A204.1 (cell line): ENCODE results near the gene LZTS2.

ENCODE experiments used
- FAIRE-seq: peaks from 2 replicates; lab custom pipeline; 2012; peaks lifted over from hg19 to GRCh38; lab: Jason Lieb, UNC

LZTS2 gene

DNA sequence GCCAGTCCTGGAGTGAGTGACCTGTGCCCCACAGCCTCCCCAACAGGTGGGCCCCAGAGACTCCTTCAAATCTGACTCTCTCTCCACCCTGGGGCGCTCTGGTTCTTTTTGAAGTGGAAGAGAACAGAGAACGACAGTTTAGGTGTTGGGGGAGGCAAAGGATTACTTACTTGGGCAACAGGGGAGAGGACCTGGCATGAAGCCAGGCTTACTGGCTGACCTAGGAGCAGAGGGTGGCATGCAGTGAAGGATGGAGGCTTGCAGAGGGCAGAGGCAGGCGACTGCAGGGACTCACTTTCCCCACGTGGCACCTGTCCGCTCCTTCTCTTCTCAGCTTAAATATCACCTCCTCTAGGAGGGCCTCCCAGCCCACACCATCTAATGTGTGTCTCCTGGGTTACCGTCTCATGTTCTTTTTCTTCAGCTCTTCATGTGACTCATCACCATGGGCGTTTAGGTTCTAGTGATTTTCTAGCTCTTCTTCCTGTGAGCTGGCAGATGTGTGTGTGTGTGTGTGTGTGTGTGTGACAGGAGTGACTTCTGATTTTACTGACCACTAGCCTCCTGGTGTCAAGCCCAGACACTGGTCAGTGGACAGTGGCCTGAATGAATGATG is 15.5 kb downstream of the LZTS2 start:
- no peak for FAIRE-seq

DNA sequence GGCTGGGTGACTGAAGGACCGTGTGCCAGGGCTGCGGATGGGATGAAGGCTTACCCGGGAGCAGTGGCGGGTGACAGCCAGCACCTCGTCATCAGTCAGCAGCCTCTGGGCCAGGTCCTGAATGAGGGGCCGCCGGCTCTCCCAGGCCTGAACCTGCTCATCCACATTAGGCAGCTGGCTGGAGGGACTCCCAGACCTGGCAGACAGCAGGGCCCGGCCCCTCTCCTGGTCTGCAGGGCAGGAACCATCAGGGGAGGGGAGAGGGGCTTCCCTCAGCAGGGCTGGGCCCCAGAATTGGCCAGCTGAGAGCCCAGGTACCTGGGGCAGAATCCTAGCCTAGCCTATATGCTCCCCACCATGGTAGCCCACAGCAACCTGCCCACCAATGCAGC is 16.0 kb downstream of the LZTS2 start:
- no peak for FAIRE-seq

DNA sequence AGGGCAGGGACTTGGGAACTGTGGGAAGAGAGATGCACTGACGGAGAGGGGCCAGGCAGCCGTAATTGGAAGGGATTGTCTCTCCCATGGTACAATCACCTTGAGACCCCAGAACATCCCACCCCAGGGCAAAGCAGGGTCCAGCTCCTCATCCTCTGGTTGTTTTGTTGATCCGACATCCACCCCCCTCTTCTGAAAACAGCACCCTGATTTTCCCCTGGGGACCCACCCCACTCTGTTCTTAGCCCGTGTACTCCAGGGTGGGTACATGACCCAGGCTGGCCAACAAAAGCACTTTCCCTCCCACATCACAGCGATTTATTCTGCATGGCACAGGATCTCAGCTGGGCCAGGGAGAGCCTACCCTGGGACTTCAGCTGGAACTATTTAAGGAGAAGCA is 17.2 kb downstream of the LZTS2 start:
- no peak for FAIRE-seq

DNA sequence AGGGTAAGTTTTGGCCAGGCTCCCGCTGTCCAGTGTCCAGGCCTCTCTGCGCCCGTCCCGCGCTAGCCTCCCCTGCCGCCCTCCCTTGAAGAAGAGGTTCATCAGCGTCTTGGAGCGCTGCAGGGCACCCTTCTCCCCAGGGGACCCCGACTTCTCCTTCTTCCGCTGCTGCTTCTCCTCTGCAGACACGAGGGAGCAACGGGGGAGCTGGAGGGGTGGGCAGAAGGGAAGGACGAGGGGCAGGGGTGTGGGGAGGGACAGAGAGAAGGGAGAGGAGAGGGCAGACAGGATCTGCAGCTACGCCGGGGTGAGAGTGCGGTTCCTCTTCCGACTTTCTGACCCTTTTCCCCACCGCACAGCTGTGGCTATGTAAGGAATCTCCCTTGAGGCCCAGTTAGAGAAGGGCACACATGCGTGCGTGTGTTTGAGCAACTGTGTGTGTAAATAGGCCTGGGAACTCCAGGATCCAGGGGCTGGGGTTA is 18.6 kb downstream of the LZTS2 start:
- no peak for FAIRE-seq

DNA sequence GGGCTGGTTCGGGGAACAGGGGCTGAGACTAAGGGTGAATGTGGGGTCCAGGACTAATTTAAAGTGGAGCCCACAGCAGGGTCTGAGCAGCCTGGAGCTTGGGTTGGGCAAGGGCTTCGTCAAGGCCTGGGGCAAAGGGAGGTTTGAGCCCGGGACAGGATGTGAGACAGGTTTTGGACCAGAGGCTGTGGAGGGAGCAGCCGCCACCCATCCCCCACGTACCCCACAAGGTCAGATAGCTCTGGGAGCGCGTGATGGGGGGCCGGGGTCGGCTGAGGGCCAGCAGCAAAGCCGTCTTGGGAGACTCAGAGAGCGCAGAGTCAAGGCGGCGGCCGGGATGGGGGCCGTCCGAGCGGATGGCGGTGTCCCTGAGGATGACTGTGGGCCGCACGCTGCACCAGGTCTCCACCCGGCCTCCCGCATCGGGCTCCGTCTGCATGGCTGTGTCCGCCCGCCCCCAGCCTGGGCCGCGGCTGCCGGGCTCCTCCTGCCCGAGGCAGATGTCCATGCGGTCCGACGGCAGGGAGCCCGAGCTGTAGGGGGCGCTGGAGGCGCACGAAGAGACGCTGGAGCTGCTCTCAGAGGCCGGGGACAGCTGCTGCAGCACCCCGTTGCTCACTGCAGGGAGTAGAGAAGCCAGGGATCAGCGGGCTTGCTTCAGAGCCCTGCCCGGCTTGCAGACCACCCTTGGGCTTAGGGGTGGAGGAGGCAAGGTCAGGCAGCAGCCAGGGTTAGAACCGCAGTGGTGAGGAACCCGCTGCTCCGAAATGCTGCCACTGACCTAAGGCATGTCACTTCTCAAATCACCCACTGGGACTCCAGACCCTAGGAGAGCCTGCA is 19.2 kb downstream of the LZTS2 start:
- FAIRE-seq: no peak

DNA sequence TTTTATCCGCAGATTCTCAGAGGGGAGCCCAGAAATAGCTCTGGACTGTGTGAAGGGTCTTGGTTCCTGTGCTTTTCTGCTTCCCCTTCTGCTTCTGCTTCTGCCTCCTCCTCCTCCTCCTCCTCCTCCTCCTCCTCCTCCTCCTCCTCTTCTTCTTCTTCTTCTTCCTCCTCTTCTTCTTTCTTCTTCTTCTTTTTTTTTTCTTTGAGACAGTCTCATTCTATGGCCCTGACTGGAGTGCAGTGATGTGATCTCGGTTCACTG is 19.8 kb downstream of the LZTS2 start:
- no peak for FAIRE-seq

DNA sequence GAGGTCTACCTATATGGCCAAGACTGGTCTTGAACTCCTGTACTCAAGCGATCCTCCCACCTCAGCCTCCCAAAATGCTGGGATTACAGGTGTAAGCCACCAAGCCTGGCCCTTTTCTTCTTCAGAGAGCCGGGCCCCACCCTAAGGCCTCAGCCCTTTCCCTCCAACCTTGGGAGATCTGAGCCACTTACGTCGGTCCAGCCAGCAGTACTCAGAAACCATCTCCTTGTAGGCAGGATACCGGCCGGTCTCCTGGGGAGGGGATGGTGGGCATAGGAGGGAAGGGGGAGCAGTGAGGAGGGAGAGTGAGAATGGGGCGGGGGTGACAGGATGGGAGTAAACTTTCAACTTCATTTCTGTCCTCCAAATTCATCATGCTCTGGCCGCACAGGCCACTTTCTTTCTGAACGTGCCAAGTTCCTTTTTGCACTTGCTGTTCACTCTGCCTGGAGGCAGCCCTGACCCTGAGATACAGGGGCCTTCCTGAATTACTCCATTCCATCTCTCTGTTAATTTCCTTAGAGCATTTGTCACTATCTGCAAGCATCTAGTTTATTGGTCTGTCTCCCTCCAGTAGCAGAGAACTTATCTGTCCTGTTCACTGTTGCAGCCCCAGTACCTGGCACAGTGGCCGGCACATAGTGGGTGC is 20.9 kb downstream of the LZTS2 start:
- no peak for FAIRE-seq

DNA sequence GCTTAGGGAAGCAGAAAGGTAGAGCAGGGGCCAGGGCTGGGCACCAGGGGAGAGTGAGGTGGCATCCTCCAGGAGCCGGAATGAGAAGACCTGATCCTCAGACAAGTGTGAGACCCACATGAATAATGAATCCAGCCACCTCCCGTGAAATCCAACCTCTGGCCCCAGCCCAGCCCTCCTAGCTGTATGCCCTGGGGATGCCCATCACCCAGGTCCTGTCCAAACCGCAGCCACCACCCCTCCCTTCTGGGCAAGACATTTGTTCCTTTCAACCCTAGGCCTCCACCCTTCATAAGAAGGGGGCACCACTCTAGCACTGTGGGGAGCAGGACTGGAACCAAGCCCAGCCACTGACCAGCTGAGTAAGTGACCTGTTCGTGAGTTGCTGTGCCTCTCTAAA is 21.6 kb downstream of the LZTS2 start:
- FAIRE-seq: no peak

DNA sequence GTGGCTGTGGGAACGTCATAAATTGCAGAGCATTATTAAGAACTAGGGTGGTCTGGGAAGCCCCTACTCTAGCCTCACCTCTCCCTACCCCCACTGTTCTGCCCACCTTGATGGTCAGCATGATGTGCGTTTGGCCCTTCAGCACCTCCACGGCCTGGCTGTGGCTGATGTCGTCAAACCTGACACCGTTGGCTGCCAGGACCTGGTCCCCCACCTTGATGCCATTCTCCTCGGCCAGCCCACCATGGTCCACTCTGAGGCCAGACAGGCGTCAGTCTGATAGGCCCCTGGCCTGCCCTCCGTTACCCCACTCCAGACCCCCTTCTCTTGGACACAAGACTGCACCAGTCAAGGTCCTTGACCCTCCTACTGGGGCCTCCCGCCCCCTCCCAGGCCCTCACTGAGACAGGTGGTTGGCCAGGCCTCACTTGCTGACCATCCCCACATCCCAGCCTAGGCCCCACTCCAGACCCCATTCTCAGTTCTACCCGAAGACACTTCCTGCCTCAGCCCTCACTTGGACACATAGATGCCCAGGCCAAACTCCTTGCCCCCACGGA is 22.2 kb downstream of the LZTS2 start:
- FAIRE-seq: no peak

DNA sequence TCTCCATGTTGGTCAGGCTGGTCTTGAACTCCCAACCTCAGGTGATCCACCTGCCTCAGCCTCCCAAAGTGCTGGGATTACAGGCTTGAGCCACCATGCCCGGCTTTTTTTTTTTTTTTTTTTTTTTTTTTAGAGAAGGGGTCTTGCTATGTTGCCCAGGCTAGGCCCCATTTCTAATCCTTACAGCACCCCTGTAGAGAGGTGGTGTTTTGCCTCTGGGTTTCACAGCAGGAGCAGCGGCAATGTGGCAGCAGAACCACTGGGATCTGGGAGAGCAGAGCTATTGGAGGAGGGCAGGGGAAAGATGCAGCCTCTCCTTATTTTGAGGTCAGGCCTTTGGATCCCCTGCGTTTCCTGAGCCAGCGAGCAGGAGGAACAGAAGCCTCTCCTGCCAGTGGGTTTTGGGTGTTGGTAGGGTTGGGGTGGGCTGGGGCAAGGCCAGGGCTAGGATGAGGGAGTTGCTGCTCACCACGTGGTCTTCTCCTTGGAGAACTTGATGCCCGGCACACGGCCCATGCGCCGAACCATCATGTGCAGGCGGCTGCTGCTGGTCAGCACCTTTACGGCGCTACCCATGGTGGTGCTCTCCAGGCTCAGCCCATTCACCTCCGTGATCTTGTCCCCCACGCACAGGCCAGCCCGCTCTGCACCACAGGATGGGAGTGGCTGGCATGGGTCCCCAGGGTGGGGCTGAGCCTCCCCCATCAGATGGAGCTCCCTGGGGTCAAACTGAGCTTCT is 23.5 kb downstream of the LZTS2 start:
- FAIRE-seq: no peak

DNA sequence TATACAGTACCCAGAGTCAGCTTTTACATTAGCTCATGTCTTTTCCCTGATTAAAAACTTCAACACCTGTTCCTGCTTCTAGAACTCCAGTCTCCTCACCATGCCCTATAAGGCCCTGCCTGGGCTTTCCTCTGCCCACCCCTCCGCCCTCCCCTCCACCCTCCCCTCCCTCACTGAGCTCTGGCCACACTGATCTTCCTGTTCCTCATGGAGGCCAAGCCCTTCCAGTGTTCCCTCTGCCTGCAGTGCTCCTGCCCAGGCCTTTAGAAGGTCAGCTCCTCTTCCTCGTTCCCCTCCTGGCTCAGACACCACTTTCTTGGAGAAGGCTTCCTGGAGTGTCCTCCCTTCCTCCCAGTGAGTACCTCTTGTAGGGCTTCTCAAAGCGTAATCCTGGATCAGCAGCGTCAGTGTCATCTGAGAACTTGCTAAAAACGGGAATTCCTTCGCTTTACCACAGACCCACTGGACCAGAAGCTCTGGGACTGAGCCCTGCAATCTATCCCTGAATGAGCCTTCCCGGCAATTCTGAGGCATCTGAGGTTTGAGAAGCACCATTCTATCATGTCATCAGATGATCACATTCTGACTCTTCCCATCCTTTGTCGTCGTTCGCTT is 27.6 kb downstream of the LZTS2 start:
- FAIRE-seq: no peak

DNA sequence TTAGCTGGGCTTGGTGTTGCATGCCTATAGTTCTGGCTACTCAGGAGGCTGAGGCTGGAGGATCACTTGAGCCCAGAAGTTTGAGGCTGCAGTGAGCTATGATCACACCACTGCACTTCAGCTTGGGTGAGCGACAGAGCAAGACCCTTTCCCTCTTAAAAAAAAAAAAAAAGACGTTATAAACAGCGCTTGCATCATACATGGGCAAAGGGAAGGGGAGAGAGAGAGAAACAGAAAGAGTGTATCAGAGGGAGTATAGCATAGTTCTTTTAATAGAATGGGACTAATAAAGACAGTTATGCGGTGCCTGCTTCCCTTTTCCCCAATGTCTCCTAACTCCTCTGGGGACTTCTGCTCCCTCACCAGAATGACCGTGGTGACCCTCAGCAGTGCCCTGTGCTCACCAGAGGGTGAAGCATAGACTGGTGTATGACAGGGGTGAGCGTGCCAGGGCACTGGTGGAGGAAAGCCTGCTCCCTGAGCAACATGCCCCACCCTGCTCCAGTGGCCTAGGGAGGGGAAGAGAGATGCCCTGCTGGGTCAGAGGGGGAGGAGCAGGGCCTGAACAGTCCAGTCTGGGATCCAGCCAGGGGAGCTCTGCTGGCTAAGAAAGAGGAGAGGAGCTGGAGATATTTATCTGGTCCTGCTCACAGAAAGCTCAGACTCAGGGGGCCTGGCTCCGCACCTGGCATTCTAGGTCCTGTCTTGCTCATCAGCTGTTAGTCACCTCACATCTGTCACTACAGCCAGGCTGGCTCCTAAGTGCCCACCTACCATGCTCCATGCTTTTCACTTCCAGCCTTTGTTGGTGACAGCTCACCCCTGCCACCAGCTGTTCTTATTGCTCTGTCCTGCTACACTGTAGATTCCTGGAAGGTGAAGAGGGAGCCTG is 29.1 kb downstream of the LZTS2 start:
- FAIRE-seq: no peak

DNA sequence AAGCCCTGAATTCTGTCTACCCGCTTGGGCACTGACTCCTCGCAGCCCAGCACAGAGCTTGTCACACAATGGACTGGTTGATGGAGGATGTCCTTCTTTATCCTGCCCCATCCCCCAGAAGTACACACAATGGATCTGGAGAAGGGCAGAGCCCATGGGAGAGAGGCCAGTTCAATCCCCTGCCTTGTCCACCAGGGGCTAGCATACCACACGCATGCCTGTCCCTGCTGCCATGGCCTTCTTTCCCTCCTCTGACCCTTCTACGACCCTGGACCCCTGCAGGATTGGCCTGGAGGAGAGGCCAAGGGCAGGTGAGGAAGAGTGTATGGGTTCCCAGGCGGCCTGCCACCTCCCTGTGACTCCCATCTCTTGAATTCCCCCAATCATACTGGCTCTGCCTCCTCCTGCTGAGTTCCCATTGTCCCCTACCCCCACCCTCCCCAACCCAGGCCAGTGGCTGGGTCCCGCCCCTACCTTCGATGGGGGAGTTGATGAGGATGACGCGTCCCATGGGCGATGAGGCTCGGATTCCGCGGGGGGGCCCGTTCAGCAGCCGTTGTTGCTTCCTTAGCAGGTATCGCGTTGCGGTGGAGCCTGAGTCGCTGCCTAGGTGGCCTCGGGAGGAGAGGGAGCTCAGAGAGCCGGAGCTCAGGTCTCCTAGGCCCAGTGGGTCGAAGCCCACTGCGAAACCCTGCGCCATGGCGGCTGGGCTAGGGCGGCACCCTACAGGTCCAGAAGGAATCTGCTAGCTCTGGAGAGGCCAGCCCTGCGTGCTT is 30.1 kb downstream of the LZTS2 start:
- no peak for FAIRE-seq

DNA sequence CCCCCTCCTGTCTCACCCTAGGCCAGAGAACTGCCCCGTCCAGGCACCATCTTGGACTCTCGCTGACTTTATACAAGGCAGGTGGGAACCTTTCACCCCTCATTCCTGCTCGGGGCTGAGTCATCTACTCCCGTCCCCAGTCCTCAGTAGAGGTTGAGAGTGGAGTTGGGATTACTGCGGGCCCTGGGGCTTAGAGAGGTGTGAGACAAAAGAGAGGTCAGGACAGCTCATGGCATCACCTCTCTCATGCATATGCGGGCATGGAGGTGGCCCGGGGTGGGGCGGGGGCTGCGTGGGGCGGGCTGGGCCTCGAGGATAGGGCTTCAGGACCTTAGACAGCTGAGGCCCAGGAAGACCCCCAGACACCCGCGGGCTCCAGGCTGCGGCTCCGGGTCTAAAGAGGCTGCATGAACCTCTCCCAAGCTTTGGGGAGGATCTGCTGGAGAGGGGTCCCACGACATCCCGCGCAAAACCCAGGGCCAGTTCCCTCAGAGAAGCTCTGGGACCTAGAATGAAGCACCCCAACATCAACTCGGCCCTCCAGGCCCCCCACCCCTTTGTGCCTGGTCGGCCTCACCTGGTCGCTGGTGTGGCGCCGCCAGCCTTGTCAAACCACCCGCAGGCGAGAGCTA is 31.0 kb downstream of the LZTS2 start:
- FAIRE-seq: no peak

DNA sequence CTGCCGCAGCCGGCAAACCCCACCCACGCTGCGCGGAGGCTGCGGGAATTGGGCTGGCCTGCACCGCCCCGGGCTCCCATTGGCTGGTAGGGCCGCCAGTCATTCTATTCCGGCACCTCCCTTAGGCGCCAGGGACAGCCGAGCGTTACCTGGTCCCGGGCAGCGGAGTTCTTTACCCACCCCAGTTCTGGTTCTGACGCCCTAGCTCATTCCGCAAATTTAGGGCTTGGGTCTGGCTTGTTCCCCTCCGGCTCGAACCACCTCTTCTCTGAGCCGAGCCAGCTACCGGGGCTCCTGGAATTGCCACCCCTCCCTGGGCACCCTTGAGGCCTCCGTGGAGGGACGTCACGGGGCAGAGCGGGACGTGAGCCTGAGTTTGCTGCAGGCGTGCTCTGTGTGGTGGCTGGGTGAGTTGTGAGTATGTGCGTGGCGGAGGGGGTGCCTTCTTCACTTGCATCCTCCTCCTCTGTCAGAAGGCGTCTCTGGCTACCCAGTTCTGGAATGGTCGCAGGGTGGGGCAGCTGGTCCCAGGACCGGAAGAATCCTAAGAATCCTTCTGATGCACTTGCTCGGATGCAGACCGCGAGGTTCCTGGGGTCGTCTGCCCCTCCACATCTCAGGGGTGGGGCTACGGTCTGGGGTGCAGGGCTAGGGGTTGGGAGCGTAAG is 31.7 kb downstream of the LZTS2 start, which contains the start of the genes PDZD7 and SFXN3:
PDZD7 (minus strand) TSS at position 2 of the 668 bp plus-strand sequence. CDS start 910 bp downstream, outside the sequence.
SFXN3 (plus strand) TSS at position 107 of the 668 bp plus-strand sequence. CDS start 3,461 bp downstream, outside the sequence.
- FAIRE-seq: no peak

DNA sequence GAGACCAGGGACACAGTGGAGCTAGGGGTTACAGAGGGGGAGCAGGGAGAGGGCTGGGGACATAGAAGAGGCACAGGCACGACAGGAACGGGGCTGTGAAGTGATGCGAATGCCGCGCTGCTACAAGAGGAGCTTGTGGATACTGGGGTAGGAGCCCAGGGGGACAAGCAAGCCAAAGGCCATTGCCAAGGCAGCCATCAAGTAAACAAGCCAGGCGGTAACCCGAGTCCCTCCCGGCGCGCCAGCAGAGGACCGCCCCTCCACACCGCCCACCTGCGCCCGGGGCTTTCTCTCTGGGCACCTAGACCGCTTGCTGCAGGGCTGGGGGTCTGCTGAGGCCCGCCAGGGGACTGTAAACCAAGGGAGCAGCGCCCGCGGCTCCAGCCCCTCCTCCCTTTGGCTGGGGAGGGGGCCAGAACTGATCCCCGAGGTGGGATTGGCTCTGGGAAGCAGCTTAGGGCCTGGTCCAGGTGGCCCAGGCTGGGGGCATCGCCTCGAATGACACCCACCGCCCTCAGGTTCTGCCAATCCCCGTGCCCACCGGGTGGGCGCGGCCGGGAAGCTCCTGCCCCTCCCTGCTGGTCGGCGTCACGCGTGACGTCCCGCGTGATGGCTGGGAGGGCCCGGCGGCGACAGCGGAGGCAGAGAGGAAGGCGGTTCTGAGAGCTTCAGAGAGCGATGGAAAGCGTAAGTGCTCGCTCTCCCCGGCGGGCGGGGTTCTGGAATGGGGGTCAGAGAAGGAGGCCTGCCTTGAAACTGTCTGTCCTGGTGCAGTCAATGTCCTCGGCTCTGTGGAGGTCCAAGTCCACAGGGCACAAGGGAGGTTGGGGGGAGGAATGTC is 32.4 kb downstream of the LZTS2 start:
- no peak for FAIRE-seq

DNA sequence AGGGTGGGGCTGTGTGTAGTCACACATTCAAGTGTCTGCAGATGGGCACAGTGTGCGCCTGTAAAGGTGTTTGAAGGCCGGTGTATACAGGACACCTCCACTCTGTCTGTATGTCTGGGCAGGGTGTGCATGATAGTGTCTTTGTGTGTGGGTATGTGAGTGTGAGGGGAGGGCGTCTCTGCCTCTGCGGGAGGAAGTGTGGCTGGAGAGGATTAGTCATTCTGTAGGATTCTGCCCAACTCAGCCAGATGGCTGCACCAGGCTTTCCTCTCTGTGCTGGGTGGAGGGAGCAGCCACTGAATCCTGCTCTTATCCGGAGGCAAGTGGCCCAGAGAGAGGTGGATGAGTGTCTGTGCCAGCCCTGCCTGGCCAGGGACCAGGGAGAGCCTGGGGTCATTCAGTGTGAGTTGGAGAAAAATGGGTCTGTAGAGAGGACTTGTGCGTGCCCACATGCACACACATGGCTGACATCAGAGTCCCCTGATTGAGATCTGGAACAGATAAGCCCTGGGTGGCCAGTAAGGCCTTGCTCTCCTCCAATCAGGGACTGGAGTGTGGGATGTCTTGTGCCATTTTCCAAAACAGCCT is 33.1 kb downstream of the LZTS2 start:
- no peak for FAIRE-seq

DNA sequence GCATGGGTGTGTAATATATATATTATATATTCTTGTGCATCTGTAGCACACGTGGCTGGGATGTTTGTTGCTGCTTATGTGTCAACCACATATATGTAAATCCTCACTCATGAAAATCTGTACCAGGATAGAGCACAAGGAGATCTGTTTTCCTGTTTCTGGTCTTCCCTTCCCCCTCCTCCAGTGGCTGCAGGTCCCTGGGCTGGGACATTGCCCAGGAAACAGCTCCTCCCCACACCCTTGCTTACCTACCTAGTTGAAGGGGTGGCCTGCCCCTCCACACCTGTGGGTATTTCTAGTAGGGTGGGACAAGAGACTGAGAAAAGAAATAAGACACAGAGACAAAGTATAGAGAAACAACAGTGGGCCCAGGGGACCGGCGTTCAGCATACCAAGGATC is 33.7 kb downstream of the LZTS2 start:
- no peak for FAIRE-seq
